Hippocampal formation (tissue), 2 donors: ENCODE measurements around the gene FMR1NB.

Source experiments
- DNase-seq, 2 donors: peaks; one replicate each; lab custom pipeline; 2025; lab: John Stamatoyannopoulos, UW

The FMR1NB gene

GRCh38 chrX:148070504-148070877 is 89.4 kb downstream of the FMR1NB start:
- no peak for DNase-seq
